Trophoblast cell (in vitro differentiated cells and primary cell): ENCODE data around the gene NRXN2.

Source experiments
- DNase-seq, 2 donors: peaks; one replicate each; pipeline ENCODE4 v3.0.0-alpha.2; 2016
- H2AFZ ChIP-seq: 2 replicates; pipeline ENCODE4 v1.6.1; 2013; ENCODE audit warnings: low read length, moderate library complexity, mild to moderate bottlenecking; ENCODE audit not compliant: insufficient read depth, poor library complexity
- H2AK5ac ChIP-seq: 2 replicates; pipeline ENCODE4 v1.6.1; 2013; ENCODE audit warnings: mild to moderate bottlenecking, low read length
- H2BK120ac ChIP-seq: 2 replicates; pipeline ENCODE4 v1.6.1; 2013; ENCODE audit warnings: low read length, mild to moderate bottlenecking, moderate library complexity; ENCODE audit not compliant: insufficient read depth, poor library complexity
- H2BK12ac ChIP-seq: 2 replicates; pipeline ENCODE4 v1.6.1; 2013; ENCODE audit warnings: mild to moderate bottlenecking, low read length, moderate library complexity
- H2BK5ac ChIP-seq: 2 replicates; pipeline ENCODE4 v1.6.1; 2013; ENCODE audit warnings: low read length, low read depth, moderate library complexity, mild to moderate bottlenecking; ENCODE audit not compliant: poor library complexity
- H3K14ac ChIP-seq: 2 replicates; pipeline ENCODE4 v1.6.1; 2013; ENCODE audit warnings: mild to moderate bottlenecking, low read length
- H3K18ac ChIP-seq: 2 replicates; pipeline ENCODE4 v1.6.1; 2013; ENCODE audit warnings: mild to moderate bottlenecking, low read length
- H3K23ac ChIP-seq: 2 replicates; pipeline ENCODE4 v1.6.1; 2013; ENCODE audit warnings: low read length
- H3K27ac ChIP-seq: 2 replicates; pipeline ENCODE4 v1.5.1; 2013; ENCODE audit warnings: low read depth, mild to moderate bottlenecking, inconsistent platforms, low read length, moderate library complexity
- H3K27me3 ChIP-seq: 2 replicates; pipeline ENCODE4 v1.6.1; 2013; ENCODE audit warnings: inconsistent platforms, mild to moderate bottlenecking, low read length, moderate library complexity; ENCODE audit not compliant: insufficient read depth
- H3K36me3 ChIP-seq, 2 experiments: 1 replicate in 1 of 2; 2 replicates in 1 of 2; pipeline ENCODE4 v1.6.1; 2013; ENCODE audit warnings: low read length in 2 of 2, mild to moderate bottlenecking in 2 of 2, moderate library complexity in 1 of 2; ENCODE audit not compliant: insufficient read depth in 2 of 2, control insufficient read depth in 1 of 2
- H3K4ac ChIP-seq: 2 replicates; pipeline ENCODE4 v1.6.1; 2013; ENCODE audit warnings: low read depth, mild to moderate bottlenecking, low read length, moderate library complexity
- H3K4me1 ChIP-seq, 2 experiments: 1 replicate in 1 of 2; 2 replicates in 1 of 2; pipeline ENCODE4 v1.6.1; 2013; ENCODE audit warnings: low read length in 2 of 2, mild to moderate bottlenecking in 2 of 2, moderate library complexity in 1 of 2; ENCODE audit not compliant: insufficient read depth in 2 of 2, control insufficient read depth in 1 of 2
- H3K4me2 ChIP-seq: 2 replicates; pipeline ENCODE4 v1.6.1; 2013; ENCODE audit warnings: inconsistent platforms, mild to moderate bottlenecking, low read length, moderate library complexity
- H3K4me3 ChIP-seq: 2 replicates; pipeline ENCODE4 v1.5.1; 2013; ENCODE audit warnings: mild to moderate bottlenecking, low read depth, low read length, inconsistent platforms
- H3K79me1 ChIP-seq: one replicate; pipeline ENCODE4 v1.6.1; 2013; ENCODE audit warnings: low read length
- H3K79me2 ChIP-seq: 2 replicates; pipeline ENCODE4 v1.6.1; 2013; ENCODE audit warnings: low read length, mild to moderate bottlenecking; ENCODE audit not compliant: control insufficient read depth, insufficient read depth, poor library complexity
- H3K9ac ChIP-seq: 2 replicates; pipeline ENCODE4 v1.6.1; 2013; ENCODE audit warnings: mild to moderate bottlenecking, low read length
- H3K9me3 ChIP-seq: 2 replicates; pipeline ENCODE4 v1.6.1; 2013; ENCODE audit warnings: low read depth, mild to moderate bottlenecking, control low read depth, inconsistent platforms, low read length; ENCODE audit not compliant: insufficient read depth
- H4K12ac ChIP-seq: 2 replicates; pipeline ENCODE4 v1.6.1; 2013; ENCODE audit warnings: low read depth, mild to moderate bottlenecking, low read length, moderate library complexity
- H4K8ac ChIP-seq: 2 replicates; pipeline ENCODE4 v1.6.1; 2013; ENCODE audit warnings: low read depth, mild to moderate bottlenecking, low read length, moderate library complexity
- H4K91ac ChIP-seq: one replicate; pipeline ENCODE4 v1.6.1; 2013; ENCODE audit warnings: low read depth, mild to moderate bottlenecking, low read length, moderate library complexity
- WGBS: extraction: QIAGEN DNeasy Blood & Tissue Kit; methylation state at CpG from one replicate; pipeline ENCODE4 v1.1.7; 2013; ENCODE audit warnings: missing lambda C conversion rate; ENCODE audit not compliant: insufficient read length, insufficient coverage; ENCODE audit errors: extremely low coverage; 5-methylcytosine and 5-hydroxymethylcytosine counted together

NRXN2 gene

DNA sequence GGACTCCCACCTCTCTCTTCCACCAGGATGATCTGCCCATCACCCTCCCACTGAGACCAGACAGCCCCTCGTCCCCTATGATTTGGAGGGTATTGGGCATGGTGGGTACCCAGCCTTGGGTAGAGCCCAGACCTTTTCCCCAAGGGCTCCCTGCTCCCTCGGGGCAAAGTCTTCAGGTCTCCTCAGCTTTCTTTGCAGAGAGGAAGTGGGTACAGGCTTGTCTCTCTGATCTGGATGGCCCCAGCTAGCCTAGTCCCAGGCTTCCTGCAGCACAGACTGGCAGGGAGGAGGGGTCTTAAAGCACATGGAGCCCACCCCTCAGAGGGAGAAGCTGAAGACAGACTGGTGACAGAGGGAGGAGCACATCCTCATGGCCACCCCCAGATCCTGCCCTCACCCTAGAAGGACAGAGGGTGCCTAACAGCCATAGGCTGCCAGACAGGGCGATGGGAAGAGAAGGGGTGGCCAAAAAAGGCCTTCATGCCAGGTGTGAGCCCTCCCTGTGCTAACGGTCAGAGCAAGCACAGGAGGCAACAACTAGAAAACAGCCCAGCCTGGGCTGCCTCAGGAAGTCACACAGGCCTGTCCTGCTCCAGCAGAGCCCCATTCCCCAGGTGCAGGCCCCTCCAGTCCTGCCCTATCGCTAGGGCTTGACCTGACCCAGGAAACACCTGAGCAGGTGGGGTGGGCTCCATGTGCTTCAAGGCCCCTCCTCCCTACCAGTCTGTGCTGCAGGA lies 101.5 kb downstream of the NRXN2 start:
- H3K36me3 ChIP-seq: no peaks in the 10 kb centered on the region
- peaks cover 2% of the 10 kb centered on the region for H3K9me3 ChIP-seq
- no peak overlapping the region for H3K14ac ChIP-seq
- no peak overlapping the region for H3K4me2 ChIP-seq
- no peak overlapping the region for H2AK5ac ChIP-seq
- no peak overlapping the region for H4K8ac ChIP-seq
- WGBS: no CpG with 5 or more reads among the region's 5 CpGs
- no peak overlapping the region for H3K23ac ChIP-seq
- H3K4ac ChIP-seq: no peak overlapping the region
- H4K91ac ChIP-seq: no peak overlapping the region
- DNase-seq: no peak
- H3K79me1 ChIP-seq: no peaks in the 10 kb centered on the region
- no peaks in the 10 kb centered on the region for H3K79me2 ChIP-seq
- no peak overlapping the region for H2AFZ ChIP-seq
- H3K18ac ChIP-seq: no peak overlapping the region
- no peak overlapping the region for H2BK5ac ChIP-seq
- no peak overlapping the region for H2BK12ac ChIP-seq
- no peak overlapping the region for H3K4me3 ChIP-seq
- peaks cover 0 to 3% of the 10 kb centered on the region in 2 experiments for H3K4me1 ChIP-seq
- no peaks in the 10 kb centered on the region for H3K27me3 ChIP-seq
- no peak overlapping the region for H4K12ac ChIP-seq
- H2BK120ac ChIP-seq: no peak overlapping the region
- H3K9ac ChIP-seq: no peak overlapping the region
- no peak overlapping the region for H3K27ac ChIP-seq

DNA sequence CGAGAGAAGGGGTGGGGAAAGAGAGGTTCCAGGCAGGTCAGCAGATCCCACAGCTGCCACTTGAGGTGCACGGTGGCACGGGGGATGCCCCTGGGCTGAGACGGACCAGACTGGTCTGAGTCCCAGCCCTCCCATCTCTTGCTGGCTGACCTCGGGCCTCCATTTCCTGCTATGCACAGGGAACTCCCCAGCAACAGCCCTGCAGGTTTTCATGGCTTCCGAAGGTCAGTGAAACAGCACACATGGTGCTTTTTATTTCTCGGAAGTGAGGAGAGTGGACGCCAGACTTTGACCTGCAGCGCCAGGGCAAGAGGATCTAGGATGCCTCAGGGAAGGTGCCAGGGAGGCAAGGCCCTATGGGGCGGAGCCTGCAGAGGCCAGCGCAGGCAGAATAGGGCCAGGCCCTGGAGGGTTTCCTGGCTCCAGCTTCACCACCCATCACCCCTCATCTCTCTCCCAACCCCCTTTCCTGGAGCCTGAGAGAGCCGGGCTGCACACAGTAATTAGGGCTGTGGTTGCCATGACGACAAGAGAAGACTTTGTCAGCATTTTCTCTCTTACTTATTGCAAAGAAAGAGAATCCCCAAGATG lies 102.5 kb downstream of the NRXN2 start:
- no peak overlapping the region for H2BK5ac ChIP-seq
- no peaks in the 10 kb centered on the region for H3K36me3 ChIP-seq
- no peak overlapping the region for H2AK5ac ChIP-seq
- H3K9ac ChIP-seq: no peak overlapping the region
- H3K14ac ChIP-seq: no peak overlapping the region
- no peak overlapping the region for H2BK12ac ChIP-seq
- no peak overlapping the region for H3K4me2 ChIP-seq
- peaks cover 0 to 3% of the 10 kb centered on the region in 2 experiments for H3K4me1 ChIP-seq
- H3K79me1 ChIP-seq: no peaks in the 10 kb centered on the region
- no peak overlapping the region for H3K27ac ChIP-seq
- no peaks in the 10 kb centered on the region for H3K79me2 ChIP-seq
- no peak overlapping the region for H3K23ac ChIP-seq
- DNase-seq: no peak
- WGBS: no CpG with 5 or more reads among the region's 13 CpGs
- H3K9me3 ChIP-seq: peaks cover 2% of the 10 kb centered on the region
- no peaks in the 10 kb centered on the region for H3K27me3 ChIP-seq
- no peak overlapping the region for H3K18ac ChIP-seq
- H4K12ac ChIP-seq: no peak overlapping the region
- H2BK120ac ChIP-seq: no peak overlapping the region
- no peak overlapping the region for H4K8ac ChIP-seq
- no peak overlapping the region for H2AFZ ChIP-seq
- no peak overlapping the region for H3K4ac ChIP-seq
- no peak overlapping the region for H4K91ac ChIP-seq
- H3K4me3 ChIP-seq: no peak overlapping the region

DNA sequence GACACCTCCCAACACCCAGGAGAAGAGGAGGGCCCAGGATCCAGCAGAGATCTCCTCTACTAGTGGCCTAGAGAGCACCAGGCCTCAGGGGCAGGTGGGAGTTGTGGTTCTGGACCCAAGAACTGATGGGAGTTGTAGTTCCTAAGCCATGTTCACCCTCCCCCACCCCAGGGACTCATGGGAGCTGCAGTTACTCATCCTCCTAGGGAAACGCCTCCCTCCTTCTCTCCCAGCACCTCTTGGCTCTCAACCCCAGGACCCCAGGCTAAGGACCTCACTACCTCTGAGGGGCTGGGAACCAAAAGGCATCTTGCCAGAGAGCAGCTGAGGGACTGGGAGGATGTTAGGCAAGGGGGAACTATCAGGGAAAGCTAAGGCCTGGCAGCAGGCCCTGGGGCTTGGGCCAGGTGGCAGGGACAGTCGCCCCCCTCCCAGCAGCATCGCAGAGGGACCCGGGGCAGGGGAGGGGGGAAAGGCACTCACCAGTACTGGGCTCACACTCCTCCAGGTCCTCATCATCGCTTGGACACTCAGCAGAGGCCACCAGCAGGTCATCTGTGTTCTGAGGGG lies 103.1 kb downstream of the NRXN2 start:
- no peak overlapping the region for H2BK12ac ChIP-seq

DNA sequence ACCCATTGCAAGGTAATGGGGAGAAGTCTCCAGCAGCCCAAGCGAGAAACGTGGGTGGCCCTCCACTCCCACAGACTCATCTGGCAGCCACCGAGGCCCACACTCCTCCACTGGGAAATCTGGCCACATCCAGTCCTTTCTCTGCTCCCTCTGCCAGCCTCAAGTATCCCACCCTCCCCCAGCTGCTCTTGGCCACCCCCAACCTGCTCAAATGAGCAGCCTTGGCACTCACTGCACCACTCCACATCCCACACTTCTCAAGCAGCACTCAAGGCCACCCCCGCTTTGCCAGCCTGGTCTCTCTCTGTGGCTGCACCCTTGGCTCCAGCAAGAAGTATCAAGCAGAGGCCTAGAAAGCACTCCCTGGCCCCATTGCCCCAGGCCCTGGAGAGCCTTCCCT lies 103.8 kb downstream of the NRXN2 start:
- Histone ChIP-seq H3K14ac (no peak overlapping the region), H4K91ac (no peak overlapping the region), H3K23ac (no peak overlapping the region), H2BK5ac (no peak overlapping the region), H3K27ac (no peak overlapping the region), H3K4me2 (no peak overlapping the region), H3K79me2 (no peaks in the 10 kb centered on the region), H4K12ac (no peak overlapping the region), H3K27me3 (no peaks in the 10 kb centered on the region), H3K79me1 (no peaks in the 10 kb centered on the region), H4K8ac (no peak overlapping the region), H3K36me3 (no peaks in the 10 kb centered on the region), H2BK12ac (no peak overlapping the region), H3K4ac (no peak overlapping the region), H3K18ac (no peak overlapping the region), H3K9me3 (peaks cover 2% of the 10 kb centered on the region), H2AK5ac (no peak overlapping the region), H3K9ac (no peak overlapping the region), H3K4me1 (peaks cover 0 to 3% of the 10 kb centered on the region in 2 experiments), H2BK120ac (no peak overlapping the region), H3K4me3 (no peak overlapping the region), H2AFZ (no peak overlapping the region)
- no peak for DNase-seq
- no CpG with 5 or more reads among the region's 4 CpGs for WGBS

More for the DNA sequence above, 103.1 kb downstream of the NRXN2 start:
- DNase-seq: no peak
- H3K9me3 ChIP-seq: peaks cover 2% of the 10 kb centered on the region
- H3K4me2 ChIP-seq: no peak overlapping the region
- H4K91ac ChIP-seq: no peak overlapping the region
- no peak overlapping the region for H3K4me3 ChIP-seq
- H4K12ac ChIP-seq: no peak overlapping the region
- H3K9ac ChIP-seq: no peak overlapping the region
- no peaks in the 10 kb centered on the region for H3K79me1 ChIP-seq
- no peak overlapping the region for H2BK120ac ChIP-seq
- no peak overlapping the region for H3K18ac ChIP-seq
- H3K14ac ChIP-seq: no peak overlapping the region
- no CpG with 5 or more reads among the region's 5 CpGs for WGBS
- no peaks in the 10 kb centered on the region for H3K27me3 ChIP-seq
- H3K23ac ChIP-seq: no peak overlapping the region
- H2AK5ac ChIP-seq: no peak overlapping the region
- no peak overlapping the region for H3K4ac ChIP-seq
- no peak overlapping the region for H2BK5ac ChIP-seq
- no peak overlapping the region for H3K27ac ChIP-seq
- H3K79me2 ChIP-seq: no peaks in the 10 kb centered on the region
- H3K4me1 ChIP-seq: peaks cover 0 to 3% of the 10 kb centered on the region in 2 experiments
- no peak overlapping the region for H2AFZ ChIP-seq
- no peak overlapping the region for H4K8ac ChIP-seq
- H3K36me3 ChIP-seq: no peaks in the 10 kb centered on the region
